ENCODE data around the gene RNASEH2C. TPM values are rescaled to one million over a fixed set of nuclear protein-coding genes. Genes with fewer than 3 reads are reported as not detected.

The RNASEH2C gene
- total RNA-seq, 1 donor from 2014 or later, result 44.0 TPM

GRCh38 chr11:65745049-65745448 lies 24.5 kb upstream of the RNASEH2C start:
- Mint-ChIP-seq H3K27ac (no peak overlapping the region), H3K4me3 (ENCODE audit: low read depth) (no peak overlapping the region), H3K4me1 (ENCODE audit: low read depth) (no peaks in the 10 kb centered on the region), H3K27me3 (peaks cover 43% of the 10 kb centered on the region), H3K36me3 (ENCODE audit: insufficient read depth) (no peaks in the 10 kb centered on the region), H3K9me3 (ENCODE audit: low read depth) (no peaks in the 10 kb centered on the region)
- no peak for DNase-seq (ENCODE audit: low spot score, unreplicated experiment)
- TF ChIP-seq CTCF (IDR thresholded peaks at IDR 0.05; ENCODE audit: unreplicated experiment), result no peak

GRCh38 chr11:65744699-65745042 lies 24.1 kb upstream of the RNASEH2C start:
- TF ChIP-seq CTCF (IDR thresholded peaks at IDR 0.05; ENCODE audit: unreplicated experiment), result no peak
- H3K27ac Mint-ChIP-seq, result no peak overlapping the region
- no peaks in the 10 kb centered on the region for H3K9me3 Mint-ChIP-seq (ENCODE audit: low read depth)
- no peaks in the 10 kb centered on the region for H3K36me3 Mint-ChIP-seq (ENCODE audit: insufficient read depth)
- H3K27me3 Mint-ChIP-seq, result peaks cover 40% of the 10 kb centered on the region
- no peak overlapping the region for H3K4me3 Mint-ChIP-seq (ENCODE audit: low read depth)
- DNase-seq (ENCODE audit: low spot score, unreplicated experiment), result no peak
- no peaks in the 10 kb centered on the region for H3K4me1 Mint-ChIP-seq (ENCODE audit: low read depth)

- Mint-ChIP-seq H3K9me3 (ENCODE audit: low read depth) (no peaks in the 10 kb centered on the region), H3K4me3 (ENCODE audit: low read depth) (no peak overlapping the region), H3K36me3 (ENCODE audit: insufficient read depth) (no peaks in the 10 kb centered on the region), H3K4me1 (ENCODE audit: low read depth) (no peaks in the 10 kb centered on the region), H3K27me3 (peaks cover 36% of the 10 kb centered on the region), H3K27ac (no peak overlapping the region)
- no peak for DNase-seq (ENCODE audit: low spot score, unreplicated experiment)
- peak; percentile 33 for TF ChIP-seq CTCF (IDR thresholded peaks at IDR 0.05; ENCODE audit: unreplicated experiment)
These were observed 23.6 kb upstream of the RNASEH2C start for GRCh38 chr11:65744026-65744698.

- H3K36me3 Mint-ChIP-seq (ENCODE audit: insufficient read depth), result no peaks in the 10 kb centered on the region
- peaks cover 31% of the 10 kb centered on the region for H3K27me3 Mint-ChIP-seq
- H3K4me3 Mint-ChIP-seq (ENCODE audit: low read depth), result no peak overlapping the region
- no peak for TF ChIP-seq CTCF (IDR thresholded peaks at IDR 0.05; ENCODE audit: unreplicated experiment)
- H3K4me1 Mint-ChIP-seq (ENCODE audit: low read depth), result no peaks in the 10 kb centered on the region
- no peaks in the 10 kb centered on the region for H3K9me3 Mint-ChIP-seq (ENCODE audit: low read depth)
- no peak overlapping the region for H3K27ac Mint-ChIP-seq
- DNase-seq (ENCODE audit: low spot score, unreplicated experiment), result no peak
These were observed 23.1 kb upstream of the RNASEH2C start for GRCh38 chr11:65743681-65744025.

GRCh38 chr11:65742353-65742752 lies 21.8 kb upstream of the RNASEH2C start:
- no peak for TF ChIP-seq CTCF (IDR thresholded peaks at IDR 0.05; ENCODE audit: unreplicated experiment)
- H3K9me3 Mint-ChIP-seq (ENCODE audit: low read depth), result no peaks in the 10 kb centered on the region
- H3K27ac Mint-ChIP-seq, result no peak overlapping the region
- H3K36me3 Mint-ChIP-seq (ENCODE audit: insufficient read depth), result no peaks in the 10 kb centered on the region
- DNase-seq (ENCODE audit: low spot score, unreplicated experiment), result no peak
- H3K4me3 Mint-ChIP-seq (ENCODE audit: low read depth), result no peak overlapping the region
- H3K27me3 Mint-ChIP-seq, result peaks cover 35% of the 10 kb centered on the region
- no peaks in the 10 kb centered on the region for H3K4me1 Mint-ChIP-seq (ENCODE audit: low read depth)
